ENCODE measurements around the gene PDPN.
"Not testable (repeated sequence)": the region's sequence is repeated elsewhere in the genome, so short reads cannot be mapped to it uniquely, and the experiment has no call there.

PDPN gene, protein sequence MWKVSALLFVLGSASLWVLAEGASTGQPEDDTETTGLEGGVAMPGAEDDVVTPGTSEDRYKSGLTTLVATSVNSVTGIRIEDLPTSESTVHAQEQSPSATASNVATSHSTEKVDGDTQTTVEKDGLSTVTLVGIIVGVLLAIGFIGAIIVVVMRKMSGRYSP

GRCh38 chr1:13583595-13583965, at the start of gene PDPN:
Gene PDPN, plus strand, starts transcription at chr1:13583832. Its CDS starts 202 bp downstream, at chr1:13584034.
- no peak for DNase-seq (ENCODE audit: low spot score)

- no peak for DNase-seq (ENCODE audit: low spot score)
Measured at GRCh38 chr1:13535227-13535626, 48.4 kb upstream of the PDPN start.

- DNase-seq (ENCODE audit: low spot score) = no peak
Measured at GRCh38 chr1:13536571-13536970, 47.1 kb upstream of the PDPN start.

DNA sequence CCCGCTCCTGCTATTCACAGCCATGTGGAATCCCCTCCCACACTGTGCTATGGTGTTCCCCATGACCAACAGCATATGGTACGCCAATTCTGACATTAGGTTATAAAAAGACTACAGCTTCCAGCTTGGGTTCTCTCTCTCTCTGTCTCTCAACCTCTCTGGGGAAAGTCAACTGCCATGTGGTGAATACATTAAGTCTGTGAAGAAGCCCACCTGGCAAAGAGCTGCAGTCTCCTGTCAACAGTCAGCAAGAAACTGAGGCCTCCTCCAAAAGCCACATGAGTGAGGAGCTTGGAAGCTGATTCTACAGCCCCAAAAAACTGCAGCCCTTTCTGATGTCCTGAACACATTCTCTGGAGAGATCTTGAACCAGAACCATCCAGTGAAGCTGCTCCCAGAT, 44.8 kb upstream of the PDPN start:
- DNase-seq (ENCODE audit: low spot score) = no peak

DNA sequence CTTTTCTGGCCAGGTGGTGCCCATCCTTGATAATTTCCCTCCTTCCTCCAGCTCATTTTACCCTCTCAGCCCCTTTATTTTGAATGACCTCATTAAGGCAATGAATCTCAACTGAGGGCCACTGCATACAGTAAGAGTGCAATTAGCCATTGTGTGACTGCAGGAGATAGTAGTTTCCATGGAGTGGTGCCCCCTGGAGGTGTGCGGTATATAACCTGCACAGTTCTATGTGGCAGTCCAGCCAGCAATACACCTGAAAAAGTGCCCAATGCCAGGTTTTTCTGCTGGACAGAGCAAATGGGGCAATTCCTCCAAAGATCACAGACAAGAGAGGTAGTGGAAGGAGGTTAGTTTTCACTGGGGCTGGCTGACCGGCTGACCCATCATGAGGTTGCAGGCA, 43.9 kb upstream of the PDPN start:
- DNase-seq (ENCODE audit: low spot score) = no peak

- no peak for DNase-seq (ENCODE audit: low spot score)
Measured at GRCh38 chr1:13540866-13541265, 42.8 kb upstream of the PDPN start.

GRCh38 chr1:13541435-13542215, 42.0 kb upstream of the PDPN start:
- no peak for DNase-seq (ENCODE audit: low spot score)

DNA sequence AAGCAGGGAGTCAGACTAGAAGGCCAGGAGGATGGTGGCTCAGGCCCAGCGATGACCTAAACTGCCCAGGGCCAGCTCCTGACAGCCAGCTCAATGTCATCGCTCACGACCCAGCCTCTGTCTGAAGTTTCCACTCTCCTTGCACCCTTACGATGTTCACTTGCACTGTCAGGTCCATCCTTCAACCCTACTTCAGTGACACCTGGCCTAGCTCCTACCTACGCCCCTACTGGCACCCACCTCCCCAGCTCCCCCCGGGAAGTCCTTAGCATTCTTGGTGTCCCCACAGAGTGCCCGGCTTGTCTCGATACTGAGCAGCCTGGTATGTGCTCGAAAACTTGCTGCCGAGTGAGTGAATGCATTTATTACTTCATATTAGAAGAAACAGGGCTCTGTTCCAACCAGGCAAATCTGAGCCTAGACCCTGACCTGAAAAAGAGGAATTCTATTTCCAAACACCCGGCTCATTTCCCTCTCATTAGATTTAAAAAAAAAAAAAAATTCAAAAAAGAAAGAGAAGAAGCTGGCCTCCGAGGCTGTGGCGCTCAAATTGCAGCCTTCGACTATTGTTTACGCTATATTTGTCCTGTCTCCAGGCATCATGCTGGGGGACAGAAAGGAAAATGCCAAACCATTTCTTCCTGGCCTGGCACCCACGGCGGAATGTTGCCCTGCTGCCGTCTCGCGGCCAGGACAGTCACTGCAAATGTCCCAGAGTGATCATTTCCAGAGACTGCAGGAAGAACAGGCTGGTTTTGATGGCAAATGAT, 40.0 kb upstream of the PDPN start:
- no peak for DNase-seq (ENCODE audit: low spot score)

- no peak for DNase-seq (ENCODE audit: low spot score)
Measured at GRCh38 chr1:13544221-13544556, 39.4 kb upstream of the PDPN start.

GRCh38 chr1:13546791-13547190, 36.8 kb upstream of the PDPN start:
- no peak for DNase-seq (ENCODE audit: low spot score)

GRCh38 chr1:13548281-13548680, 35.4 kb upstream of the PDPN start:
- no peak for DNase-seq (ENCODE audit: low spot score)

GRCh38 chr1:13549021-13549420, 34.6 kb upstream of the PDPN start:
- no peak for DNase-seq (ENCODE audit: low spot score)

- no peak for DNase-seq (ENCODE audit: low spot score)
Measured at GRCh38 chr1:13549521-13549920, 34.1 kb upstream of the PDPN start.

DNA sequence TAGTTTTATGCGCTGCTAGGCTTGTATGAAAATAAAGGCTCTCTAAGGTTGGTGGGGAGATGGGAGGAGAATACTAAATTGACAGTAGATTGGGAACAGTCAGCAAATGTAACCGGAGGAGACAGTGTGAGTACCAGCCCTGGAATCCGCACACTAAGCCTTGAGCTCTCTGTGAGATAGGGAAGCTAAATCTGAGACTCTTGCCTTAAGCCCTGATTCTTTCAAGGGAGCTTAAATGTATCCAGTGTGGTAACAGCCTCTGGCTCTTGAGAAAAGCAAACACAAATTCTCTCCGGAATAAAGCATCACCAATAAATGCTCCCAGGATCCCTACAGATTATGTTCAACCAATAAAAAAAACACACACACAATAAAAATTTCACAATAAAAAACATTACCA, 33.0 kb upstream of the PDPN start:
- DNase-seq (ENCODE audit: low spot score) = no peak

- no peak for DNase-seq (ENCODE audit: low spot score)
Measured at GRCh38 chr1:13554798-13555197, 28.8 kb upstream of the PDPN start.

DNA sequence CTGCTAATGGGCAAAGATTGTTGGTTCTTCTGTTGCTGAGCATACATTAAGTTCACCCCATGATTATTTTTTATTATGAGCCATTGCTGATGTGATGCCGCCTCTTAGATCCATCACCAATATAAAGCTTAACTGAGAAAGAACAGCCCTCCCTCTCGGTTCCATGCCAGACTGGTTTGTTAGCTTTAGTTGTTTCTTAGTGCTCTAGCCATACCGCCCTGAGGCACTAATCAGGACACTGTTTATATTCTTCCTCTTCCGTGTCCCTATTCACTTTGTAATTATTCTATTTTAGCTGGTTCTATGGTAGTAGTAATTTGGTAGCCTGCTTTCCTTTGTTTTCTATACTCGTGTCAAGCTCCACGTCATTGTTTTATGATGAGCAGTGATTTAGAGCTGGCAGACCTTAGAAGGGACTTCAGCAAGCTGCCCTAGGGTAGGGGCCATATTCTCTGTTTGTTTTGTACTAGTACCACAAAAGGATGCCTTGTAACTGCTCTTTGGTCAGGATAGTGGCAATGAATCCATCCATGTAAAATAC, 27.3 kb upstream of the PDPN start:
- no peak for DNase-seq (ENCODE audit: low spot score)

DNA sequence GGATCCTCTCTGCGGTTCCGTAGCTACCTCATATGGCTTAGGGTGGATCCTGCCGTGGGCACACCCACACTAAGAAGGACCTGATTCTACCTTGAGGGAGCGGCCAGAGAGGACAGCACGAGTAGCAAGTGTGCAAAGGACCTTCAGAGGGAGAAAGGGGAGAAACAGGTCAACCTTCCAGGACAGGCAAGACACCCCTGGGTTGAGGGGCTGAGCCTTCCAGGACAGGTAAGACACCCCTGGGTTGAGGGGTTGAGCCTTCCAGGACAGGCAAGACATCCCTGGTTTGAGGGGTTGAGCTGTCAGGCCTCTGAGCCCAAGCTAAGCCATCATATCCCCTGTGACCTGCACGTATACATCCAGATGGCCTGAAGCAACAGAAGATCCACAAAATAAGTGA, 23.1 kb upstream of the PDPN start:
- DNase-seq (ENCODE audit: low spot score) = no peak

- DNase-seq (ENCODE audit: low spot score) = not testable (repeated sequence)
Measured at GRCh38 chr1:13562981-13563380, 20.7 kb upstream of the PDPN start.

DNA sequence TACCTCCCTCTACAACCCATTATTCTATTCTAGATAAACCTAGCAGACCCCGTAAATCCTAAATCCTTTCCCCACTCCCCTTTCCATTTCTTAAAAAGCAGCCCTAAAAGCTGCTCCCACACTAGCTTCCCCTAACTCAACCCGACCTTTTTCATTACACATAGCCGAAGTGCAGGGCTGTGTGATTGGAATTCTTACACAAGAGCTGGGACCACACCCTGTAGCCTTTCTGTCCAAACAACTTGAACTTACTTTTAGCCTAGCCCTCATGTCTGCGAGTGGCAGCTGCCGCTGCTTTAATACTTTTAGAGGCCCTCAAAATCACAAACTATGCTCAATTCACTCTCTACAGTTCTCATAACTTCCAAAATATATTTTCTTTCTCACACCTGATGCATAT, 19.6 kb upstream of the PDPN start:
- DNase-seq (ENCODE audit: low spot score) = no peak

DNA sequence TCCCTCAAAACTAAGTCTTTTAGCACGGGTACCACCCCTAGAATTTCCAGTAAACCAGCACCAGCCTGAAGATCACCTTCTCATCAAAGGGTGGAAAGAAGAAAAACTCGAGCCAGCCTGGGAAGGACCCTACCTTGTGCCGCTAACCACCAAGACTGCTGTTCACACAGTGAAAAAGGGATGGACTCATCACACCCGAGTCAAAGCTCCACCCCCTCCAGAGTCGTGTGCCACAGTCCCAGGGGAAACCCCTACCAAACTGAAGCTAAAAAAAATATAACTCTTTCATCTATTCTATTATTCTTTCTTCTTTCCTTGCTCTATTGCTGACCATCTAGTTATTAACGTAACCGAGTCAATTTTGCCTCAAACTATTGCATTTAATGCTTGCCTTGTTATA, 13.2 kb upstream of the PDPN start:
- not testable (repeated sequence) for DNase-seq (ENCODE audit: low spot score)

DNA sequence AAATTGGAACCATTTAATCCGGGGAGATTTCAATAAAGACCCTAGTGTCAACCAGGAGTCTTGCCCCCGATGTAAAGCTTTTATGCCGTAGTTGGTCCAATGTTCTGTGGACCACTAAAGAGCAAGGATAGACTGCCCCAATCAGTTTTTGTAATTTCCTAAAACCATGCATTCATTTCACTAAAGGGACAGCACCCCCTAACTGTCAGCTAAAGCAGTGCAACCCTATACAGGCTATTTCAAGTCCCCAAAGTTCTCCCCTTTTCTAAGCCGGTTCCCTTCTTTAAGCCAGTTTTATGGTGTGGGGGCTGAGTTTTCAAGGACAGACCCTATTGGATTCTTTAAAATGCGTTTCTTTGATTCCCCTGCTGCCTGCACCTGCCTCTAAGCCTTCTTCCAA, 12.7 kb upstream of the PDPN start:
- no peak for DNase-seq (ENCODE audit: low spot score)

DNA sequence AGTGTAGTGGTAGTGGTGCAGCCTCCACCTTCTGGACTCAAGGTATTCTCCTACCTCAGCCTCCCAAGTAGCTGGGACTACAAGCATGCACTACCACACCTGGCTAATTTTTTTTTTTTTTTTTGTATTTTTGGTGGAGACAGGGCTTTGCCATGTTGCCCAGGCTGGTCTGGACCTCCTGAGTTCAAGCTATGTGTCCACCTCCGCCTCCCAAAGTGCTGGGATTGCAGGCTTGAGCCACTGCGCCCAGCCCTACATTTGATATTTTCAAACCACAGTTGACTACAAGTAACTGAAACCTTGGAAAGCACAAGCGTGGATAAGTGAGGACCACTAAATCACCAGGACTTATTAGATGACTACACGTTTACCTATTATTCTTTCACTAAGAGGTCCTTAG, 10.0 kb upstream of the PDPN start:
- DNase-seq (ENCODE audit: low spot score) = no peak

GRCh38 chr1:13576926-13577325, 6.7 kb upstream of the PDPN start:
- DNase-seq (ENCODE audit: low spot score) = no peak
